ENCODE data around the gene USP15. TPM values are rescaled to one million over a fixed set of nuclear protein-coding genes. Genes with fewer than 3 reads are reported as not detected.

The USP15 gene
- total and polyA plus RNA-seq, 2 of the 4 experiments (the other 2 are of a cell fraction), result 28.5 to 49.6 TPM

DNA sequence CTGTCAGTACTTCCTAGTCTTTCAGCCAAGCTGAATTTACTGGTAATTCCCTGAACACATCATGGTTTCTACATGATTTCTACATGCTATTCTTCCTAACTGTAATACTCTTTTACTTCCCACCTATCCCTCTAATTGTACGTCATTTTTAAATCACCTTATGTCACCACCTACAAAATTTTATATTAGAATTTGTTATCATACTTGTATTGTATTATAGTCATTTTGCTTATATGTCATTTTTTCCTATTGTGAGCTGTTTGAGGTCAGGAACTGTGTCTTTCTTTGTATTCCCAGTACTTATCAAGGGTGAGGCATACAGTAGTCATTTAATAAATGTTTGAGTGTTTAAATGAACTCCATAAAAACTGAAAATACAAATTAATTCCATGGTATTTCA, 86.6 kb downstream of the USP15 start:
- Histone ChIP-seq H3K18ac (ENCODE audit: low read depth, low read length) (no peak overlapping the region), H3K56ac (ENCODE audit: extremely low read depth, insufficient read depth, low read length) (no peak overlapping the region), H3K4ac (ENCODE audit: low read depth, low read length) (no peak overlapping the region), H4K20me1 (ENCODE audit: insufficient read depth, low read length) (no peaks in the 10 kb centered on the region), H3K9ac (ENCODE audit: low read depth, low read length) (no peak overlapping the region), H3K9me3 (ENCODE audit: control insufficient read depth, insufficient read depth, low read length) (no peaks in the 10 kb centered on the region), H4K91ac (ENCODE audit: insufficient read depth, low read depth, low read length) (no peak overlapping the region), H3K9me1 (ENCODE audit: insufficient read depth, low read length) (no peaks in the 10 kb centered on the region), H2AK9ac (replicated peaks; ENCODE audit: low read depth, low read length, poor library complexity) (no peak overlapping the region), H3K4me1 (ENCODE audit: control insufficient read depth, insufficient read depth, low read length) (peaks cover 3% of the 10 kb centered on the region), H3K27me3 (ENCODE audit: control insufficient read depth, insufficient read depth, low read length) (no peaks in the 10 kb centered on the region), H2BK15ac (ENCODE audit: low read depth, low read length) (no peak overlapping the region), H4K5ac (ENCODE audit: low read depth, low read length) (no peak overlapping the region), H2AFZ (replicated peaks; ENCODE audit: low read length, poor library complexity) (no peak overlapping the region), H3K23ac (ENCODE audit: low read depth, low read length) (no peak overlapping the region), H3K36me3 (ENCODE audit: control insufficient read depth, insufficient read depth, low read length) (peaks cover 11% of the 10 kb centered on the region; the same call in 1 of the 2 replicates), H2BK20ac (ENCODE audit: low read depth, low read length) (no peak overlapping the region), H3K14ac (replicated peaks; ENCODE audit: low read depth, low read length) (no peak overlapping the region), H4K8ac (ENCODE audit: low read depth in 2 of 2, low read length in 2 of 2) (no peak overlapping the region), H3K27ac (ENCODE audit: insufficient read depth, low read length) (no peak overlapping the region), H2AK5ac (ENCODE audit: low read depth, low read length) (no peak overlapping the region), H3K79me1 (ENCODE audit: low read depth in 1 of 2, low read length in 2 of 2) (peaks cover 20 to 24% of the 10 kb centered on the region in 2 experiments), H2BK120ac (ENCODE audit: low read depth, low read length) (no peak overlapping the region), H3K4me3 (ENCODE audit: insufficient read depth, low read depth, low read length) (no peak overlapping the region), H3K4me2 (ENCODE audit: low read depth, low read length) (no peak overlapping the region), H2BK5ac (ENCODE audit: low read depth, low read length, poor library complexity, severe bottlenecking) (no peak overlapping the region)
- ChIA-PET POLR2A (ENCODE audit: unreplicated experiment) (no interaction called here), CTCF (no interaction called here)
- 100% methylated on average over 1 of the region's 1 CpG; no CpG with 5 or more reads in 1 of the 2 experiments for WGBS, 2 experiments (ENCODE audit: extremely low coverage in 2 of 2, insufficient read length in 1 of 2)
- TF ChIP-seq BHLHE40 (IDR thresholded peaks at IDR 0.05; ENCODE audit: low read depth, low read length) (no peak), NFE2L2 (IDR thresholded peaks at IDR 0.05; ENCODE audit: low read depth, low read length) (no peak), MXI1 (IDR thresholded peaks at IDR 0.05; ENCODE audit: borderline replicate concordance, low read depth, low read length) (no peak), RAD21 (IDR thresholded peaks at IDR 0.05; ENCODE audit: low read length) (no peak), FOS (IDR thresholded peaks at IDR 0.05; ENCODE audit: low read depth, low read length) (no peak), SMC3 (IDR thresholded peaks at IDR 0.05; ENCODE audit: low read depth, low read length) (no peak), CHD1 (IDR thresholded peaks at IDR 0.05; ENCODE audit: low read depth, low read length) (no peak), RCOR1 (IDR thresholded peaks at IDR 0.05; ENCODE audit: insufficient replicate concordance, low read length) (no peak), MAFK (IDR thresholded peaks at IDR 0.05; ENCODE audit: low read depth, low read length) (no peak), RFX5 (IDR thresholded peaks at IDR 0.05; ENCODE audit: low read depth, low read length) (no peak), CEBPB (IDR thresholded peaks at IDR 0.05; ENCODE audit: low read depth, low read length) (no peak), POLR2A (IDR thresholded peaks at IDR 0.05; ENCODE audit: low read depth, low read length) (no peak), MAZ (IDR thresholded peaks at IDR 0.05; ENCODE audit: borderline replicate concordance, low read depth, low read length) (no peak)
- TF ChIP-seq, protein P1, sequence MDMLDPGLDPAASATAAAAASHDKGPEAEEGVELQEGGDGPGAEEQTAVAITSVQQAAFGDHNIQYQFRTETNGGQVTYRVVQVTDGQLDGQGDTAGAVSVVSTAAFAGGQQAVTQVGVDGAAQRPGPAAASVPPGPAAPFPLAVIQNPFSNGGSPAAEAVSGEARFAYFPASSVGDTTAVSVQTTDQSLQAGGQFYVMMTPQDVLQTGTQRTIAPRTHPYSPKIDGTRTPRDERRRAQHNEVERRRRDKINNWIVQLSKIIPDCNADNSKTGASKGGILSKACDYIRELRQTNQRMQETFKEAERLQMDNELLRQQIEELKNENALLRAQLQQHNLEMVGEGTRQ (IDR thresholded peaks at IDR 0.05; ENCODE audit: low read depth, low read length), result no peak
- TF ChIP-seq, protein P2, sequence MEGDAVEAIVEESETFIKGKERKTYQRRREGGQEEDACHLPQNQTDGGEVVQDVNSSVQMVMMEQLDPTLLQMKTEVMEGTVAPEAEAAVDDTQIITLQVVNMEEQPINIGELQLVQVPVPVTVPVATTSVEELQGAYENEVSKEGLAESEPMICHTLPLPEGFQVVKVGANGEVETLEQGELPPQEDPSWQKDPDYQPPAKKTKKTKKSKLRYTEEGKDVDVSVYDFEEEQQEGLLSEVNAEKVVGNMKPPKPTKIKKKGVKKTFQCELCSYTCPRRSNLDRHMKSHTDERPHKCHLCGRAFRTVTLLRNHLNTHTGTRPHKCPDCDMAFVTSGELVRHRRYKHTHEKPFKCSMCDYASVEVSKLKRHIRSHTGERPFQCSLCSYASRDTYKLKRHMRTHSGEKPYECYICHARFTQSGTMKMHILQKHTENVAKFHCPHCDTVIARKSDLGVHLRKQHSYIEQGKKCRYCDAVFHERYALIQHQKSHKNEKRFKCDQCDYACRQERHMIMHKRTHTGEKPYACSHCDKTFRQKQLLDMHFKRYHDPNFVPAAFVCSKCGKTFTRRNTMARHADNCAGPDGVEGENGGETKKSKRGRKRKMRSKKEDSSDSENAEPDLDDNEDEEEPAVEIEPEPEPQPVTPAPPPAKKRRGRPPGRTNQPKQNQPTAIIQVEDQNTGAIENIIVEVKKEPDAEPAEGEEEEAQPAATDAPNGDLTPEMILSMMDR (conservative IDR thresholded peaks at IDR 0.05; ENCODE audit: low read depth, low read length), result no peak
- TF ChIP-seq, protein P3, sequence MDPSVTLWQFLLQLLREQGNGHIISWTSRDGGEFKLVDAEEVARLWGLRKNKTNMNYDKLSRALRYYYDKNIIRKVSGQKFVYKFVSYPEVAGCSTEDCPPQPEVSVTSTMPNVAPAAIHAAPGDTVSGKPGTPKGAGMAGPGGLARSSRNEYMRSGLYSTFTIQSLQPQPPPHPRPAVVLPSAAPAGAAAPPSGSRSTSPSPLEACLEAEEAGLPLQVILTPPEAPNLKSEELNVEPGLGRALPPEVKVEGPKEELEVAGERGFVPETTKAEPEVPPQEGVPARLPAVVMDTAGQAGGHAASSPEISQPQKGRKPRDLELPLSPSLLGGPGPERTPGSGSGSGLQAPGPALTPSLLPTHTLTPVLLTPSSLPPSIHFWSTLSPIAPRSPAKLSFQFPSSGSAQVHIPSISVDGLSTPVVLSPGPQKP (IDR thresholded peaks at IDR 0.05; ENCODE audit: borderline replicate concordance, low read depth, low read length), result no peak
- dilution Hi-C loops (cut with HindIII; ENCODE audit: low sequenced_read_pairs, unreplicated experiment) (no loop called here), in situ Hi-C loops (cut with MboI; ENCODE audit: low sequenced_read_pairs) (no loop called here), intact Hi-C loops (cut with micrococcal nuclease) (no loop called here)
- ATAC-seq (ENCODE audit: low read depth) (no peak), DNase-seq (no peak)
- no TSS peak for BruUV-seq (replicated peaks)

All from IMR-90 (cell line).